Skeletal muscle satellite cell (primary cell): ENCODE measurements around the gene TRABD.
"Not testable (repeated sequence)": the region's sequence is repeated elsewhere in the genome, so short reads cannot be mapped to it uniquely, and the experiment has no call there.

Experiments
- H3K27me3 ChIP-seq: 2 replicates; pipeline ENCODE4 v1.7.0; 2013; ENCODE audit warnings: low read length; ENCODE audit not compliant: control insufficient read depth, insufficient read depth
- H3K36me3 ChIP-seq: 2 replicates; pipeline ENCODE4 v1.7.0; 2013; ENCODE audit warnings: mild to moderate bottlenecking, control low read depth, low read length; ENCODE audit not compliant: insufficient read depth
- H3K4me1 ChIP-seq: 2 replicates; pipeline ENCODE4 v1.7.0; 2013; ENCODE audit warnings: low read length; ENCODE audit not compliant: control insufficient read depth, insufficient read depth
- H3K4me2 ChIP-seq: 2 replicates; pipeline ENCODE4 v1.7.0; 2013; ENCODE audit warnings: mild to moderate bottlenecking, low read length
- H3K4me3 ChIP-seq: 2 replicates; pipeline ENCODE4 v1.7.0; 2013; ENCODE audit warnings: low read length
- H3K9ac ChIP-seq: 2 replicates; pipeline ENCODE4 v1.7.0; 2013; ENCODE audit warnings: mild to moderate bottlenecking, low read depth, low read length, moderate library complexity
- H3K9me3 ChIP-seq: replicated peaks from 2 replicates; pipeline ENCODE4 v1.7.0; 2013; ENCODE audit warnings: mild to moderate bottlenecking, control low read depth, low read length

TRABD gene

GRCh38 chr22:50202130-50202666 lies 16.5 kb downstream of the TRABD start:
- Histone ChIP-seq H3K4me3 (peak overlapping the region; percentile 95), H3K36me3 (peaks cover 28% of the 10 kb centered on the region), H3K27me3 (no peaks in the 10 kb centered on the region), H3K9me3 (no peaks in the 10 kb centered on the region), H3K4me2 (peak overlapping the region; percentile 99), H3K4me1 (peaks cover 23% of the 10 kb centered on the region), H3K9ac (peak overlapping the region; percentile 93)

DNA sequence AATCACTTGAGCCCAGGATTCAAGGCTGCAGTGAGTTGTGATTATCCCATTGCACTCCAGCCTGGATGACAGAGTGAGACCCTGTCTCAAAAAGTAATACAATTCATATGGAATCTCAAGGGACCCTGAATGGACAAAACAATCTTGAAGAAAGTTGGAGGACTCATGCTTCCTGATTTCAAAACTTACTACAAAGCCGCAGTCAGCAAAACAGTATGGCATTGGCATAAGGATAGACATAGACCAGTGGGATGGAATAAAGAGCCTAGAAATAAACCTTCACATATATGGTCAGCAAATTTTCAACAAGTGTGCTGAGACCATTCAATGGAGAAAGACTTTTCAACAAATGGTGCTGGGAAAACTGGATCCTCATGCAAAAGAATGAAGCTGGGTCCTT lies 17.6 kb downstream of the TRABD start:
- no peaks in the 10 kb centered on the region for H3K27me3 ChIP-seq
- H3K36me3 ChIP-seq, result peaks cover 26% of the 10 kb centered on the region
- H3K4me2 ChIP-seq, result no peak overlapping the region
- H3K9ac ChIP-seq, result no peak overlapping the region
- no peaks in the 10 kb centered on the region for H3K9me3 ChIP-seq
- no peak overlapping the region for H3K4me3 ChIP-seq
- H3K4me1 ChIP-seq, result peaks cover 26% of the 10 kb centered on the region

- peaks cover 26% of the 10 kb centered on the region for H3K36me3 ChIP-seq
- no peak overlapping the region for H3K4me2 ChIP-seq
- no peaks in the 10 kb centered on the region for H3K27me3 ChIP-seq
- H3K4me1 ChIP-seq, result peaks cover 26% of the 10 kb centered on the region
- H3K4me3 ChIP-seq, result no peak overlapping the region
- H3K9me3 ChIP-seq, result no peaks in the 10 kb centered on the region
- H3K9ac ChIP-seq, result no peak overlapping the region
Measured at GRCh38 chr22:50204571-50204970, 18.9 kb downstream of the TRABD start.

- H3K9ac ChIP-seq, H3K4me2 ChIP-seq, H3K27me3 ChIP-seq, H3K4me3 ChIP-seq, H3K9me3 ChIP-seq: not testable (repeated sequence)
- H3K4me1 ChIP-seq, result peaks cover 22% of the 10 kb centered on the region
- H3K36me3 ChIP-seq, result peaks cover 27% of the 10 kb centered on the region
Measured at GRCh38 chr22:50204998-50205397, 19.3 kb downstream of the TRABD start.

GRCh38 chr22:50205781-50206569 lies 20.3 kb downstream of the TRABD start:
- Histone ChIP-seq H3K9me3 (no peaks in the 10 kb centered on the region), H3K4me3 (no peak overlapping the region), H3K36me3 (peaks cover 37% of the 10 kb centered on the region), H3K4me1 (peaks cover 21% of the 10 kb centered on the region), H3K4me2 (no peak overlapping the region), H3K9ac (no peak overlapping the region), H3K27me3 (no peaks in the 10 kb centered on the region)

DNA sequence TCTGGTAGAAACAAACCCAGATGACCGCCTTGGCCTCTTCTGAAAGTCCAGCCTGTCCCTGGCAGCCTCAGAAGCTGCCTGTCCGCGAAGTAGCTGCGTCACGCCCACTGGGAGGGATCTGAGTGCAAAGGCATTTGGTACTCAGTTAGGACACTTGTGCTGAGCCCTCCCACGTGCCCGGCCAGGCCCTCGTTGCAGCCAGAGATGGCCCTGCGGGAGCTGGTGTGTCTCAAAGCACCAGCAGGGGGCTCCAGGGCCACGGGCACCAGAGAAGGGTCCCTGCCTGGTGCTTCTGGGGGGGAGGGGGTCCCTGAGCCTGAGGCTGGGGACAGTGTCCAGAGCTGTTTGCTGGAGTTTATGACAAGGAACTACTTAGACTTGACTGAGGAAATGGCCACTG lies 20.9 kb downstream of the TRABD start:
- no peak overlapping the region for H3K4me3 ChIP-seq
- H3K9me3 ChIP-seq, result no peaks in the 10 kb centered on the region
- H3K9ac ChIP-seq, result no peak overlapping the region
- peaks cover 42% of the 10 kb centered on the region for H3K36me3 ChIP-seq
- no peaks in the 10 kb centered on the region for H3K27me3 ChIP-seq
- H3K4me2 ChIP-seq, result no peak overlapping the region
- peaks cover 21% of the 10 kb centered on the region for H3K4me1 ChIP-seq

- Histone ChIP-seq H3K4me1 (peaks cover 14% of the 10 kb centered on the region), H3K27me3 (no peaks in the 10 kb centered on the region), H3K4me2 (no peak overlapping the region), H3K9me3 (no peaks in the 10 kb centered on the region), H3K36me3 (peaks cover 45% of the 10 kb centered on the region), H3K9ac (no peak overlapping the region), H3K4me3 (no peak overlapping the region)
Measured at GRCh38 chr22:50207383-50208140, 21.8 kb downstream of the TRABD start.

DNA sequence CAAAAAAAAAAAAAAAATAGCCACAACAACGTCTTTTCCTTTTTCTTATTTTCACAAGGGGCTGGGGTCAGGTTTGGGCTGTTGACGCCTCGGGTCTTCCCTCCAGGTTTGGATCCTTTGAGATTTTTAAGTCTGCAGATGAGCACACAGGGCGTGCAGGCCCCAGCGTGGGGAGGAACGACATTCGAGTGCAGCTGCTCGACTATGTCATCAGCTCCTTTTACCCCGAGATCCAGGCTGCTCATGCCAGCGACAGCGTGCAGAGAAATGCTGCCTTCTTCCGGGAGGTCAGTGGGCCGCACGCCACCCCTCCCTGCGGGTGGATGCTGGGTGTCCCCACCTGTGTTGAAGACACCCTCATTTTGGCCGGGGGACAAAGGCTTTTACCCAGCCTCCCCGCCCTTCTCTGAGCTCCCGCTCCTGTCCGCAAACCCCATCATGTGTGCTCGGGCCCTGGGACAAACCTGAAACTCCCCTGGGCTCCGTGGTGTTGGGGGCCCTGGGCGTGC lies 22.8 kb downstream of the TRABD start:
- H3K9ac ChIP-seq, result no peak overlapping the region
- H3K36me3 ChIP-seq, result peaks cover 47% of the 10 kb centered on the region
- H3K4me1 ChIP-seq, result peaks cover 14% of the 10 kb centered on the region
- H3K27me3 ChIP-seq, result no peaks in the 10 kb centered on the region
- no peak overlapping the region for H3K4me3 ChIP-seq
- no peak overlapping the region for H3K4me2 ChIP-seq
- no peaks in the 10 kb centered on the region for H3K9me3 ChIP-seq

GRCh38 chr22:50208939-50209892 lies 23.5 kb downstream of the TRABD start:
- peaks cover 42% of the 10 kb centered on the region for H3K36me3 ChIP-seq
- H3K9ac ChIP-seq, result no peak overlapping the region
- H3K27me3 ChIP-seq, result no peaks in the 10 kb centered on the region
- peaks cover 14% of the 10 kb centered on the region for H3K4me1 ChIP-seq
- no peak overlapping the region for H3K4me2 ChIP-seq
- no peaks in the 10 kb centered on the region for H3K9me3 ChIP-seq
- H3K4me3 ChIP-seq, result no peak overlapping the region

DNA sequence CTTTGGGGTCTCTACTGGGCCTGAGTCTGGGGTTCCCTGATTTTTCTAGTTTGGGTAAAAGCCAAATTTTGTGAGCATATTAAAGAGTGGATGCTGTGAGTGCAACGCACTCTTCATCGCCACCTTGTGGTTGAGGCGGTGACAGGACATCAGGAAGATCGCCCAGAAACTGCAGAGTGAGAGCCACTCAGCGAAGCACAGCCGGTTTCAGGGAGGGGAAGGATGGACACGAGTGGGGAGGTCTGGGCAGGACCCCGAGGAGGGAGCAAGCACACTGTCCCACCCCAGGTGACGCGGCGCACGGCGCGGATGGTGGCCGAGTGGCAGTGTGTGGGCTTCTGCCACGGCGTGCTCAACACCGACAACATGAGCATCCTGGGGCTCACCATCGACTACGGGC lies 24.2 kb downstream of the TRABD start:
- Histone ChIP-seq H3K36me3 (peaks cover 45% of the 10 kb centered on the region), H3K27me3 (no peaks in the 10 kb centered on the region), H3K4me1 (peaks cover 14% of the 10 kb centered on the region), H3K9ac (no peak overlapping the region), H3K4me2 (no peak overlapping the region), H3K9me3 (no peaks in the 10 kb centered on the region), H3K4me3 (no peak overlapping the region)
